ENCODE results near the gene KNL1.

GRCh38 chr15:40593165-40593564 is 884 bp upstream of the KNL1 start:
- no peak for TF ChIP-seq POLR2AphosphoS5 (IDR thresholded peaks at IDR 0.05; ENCODE audit: low read depth, low read length)
- no peak for TF ChIP-seq CTCF (IDR thresholded peaks at IDR 0.05)
- no peak for TF ChIP-seq REST (IDR thresholded peaks at IDR 0.05; ENCODE audit: insufficient read depth in 1 of 2, low read depth in 2 of 2, low read length in 1 of 2)
- TF ChIP-seq TCF7L2 (IDR thresholded peaks at IDR 0.05; ENCODE audit: low read depth, low read length) = no peak
- no peak for TF ChIP-seq SIN3A (IDR thresholded peaks at IDR 0.05; ENCODE audit: borderline replicate concordance, insufficient read depth, low read depth, low read length)

Measured in Panc1 (cell line).